Measurements from ENCODE around the gene ME1. TPM values are rescaled to one million over a fixed set of nuclear protein-coding genes. Genes with fewer than 3 reads are reported as not detected.

The ME1 gene
- total RNA-seq, 1 experiment from 2014 or later = 7.8 TPM

- no peak overlapping the region for H2BK20ac ChIP-seq (ENCODE audit: low read depth, low read length, poor library complexity, severe bottlenecking)
- H2BK12ac ChIP-seq (ENCODE audit: insufficient read length, low read depth, low read length) = no peak overlapping the region
- H3K9me3 ChIP-seq (ENCODE audit: control insufficient read depth, low read depth, low read length) = no peaks in the 10 kb centered on the region
- H4K5ac ChIP-seq (ENCODE audit: insufficient read length, low read depth, low read length) = no peak overlapping the region
- H4K8ac ChIP-seq (replicated peaks; ENCODE audit: insufficient read length, low read depth, low read length) = no peak overlapping the region
- peaks cover 0 to 4% of the 10 kb centered on the region in 2 experiments; a peak in 2 of 4 replicates for H3K4me1 Mint-ChIP-seq
- no peak overlapping the region for H3T11ph ChIP-seq (ENCODE audit: low read length)
- H3K27ac ChIP-seq (ENCODE audit: insufficient read length, low read depth, low read length) = no peak overlapping the region
- no peak overlapping the region for H2BK15ac ChIP-seq (ENCODE audit: low read depth, low read length)
- H3K36me3 Mint-ChIP-seq (ENCODE audit: insufficient read depth in 1 of 3, low read depth in 3 of 3) = peaks cover 0 to 11% (median 10%) of the 10 kb centered on the region in 3 experiments; a peak in 4 of 7 replicates
- H3K4me2 ChIP-seq (ENCODE audit: insufficient read depth, insufficient read length, low read length) = no peak overlapping the region
- H2AK5ac ChIP-seq (ENCODE audit: insufficient read length, low read length) = no peak overlapping the region
- no peak overlapping the region for H3K9ac ChIP-seq (ENCODE audit: extremely low read depth, insufficient read length, low read length)
- no peak overlapping the region for H3K14ac ChIP-seq (ENCODE audit: insufficient read depth, low read length)
- no peak for DNase-seq
- H3K27me3 ChIP-seq (ENCODE audit: insufficient read depth, low read length) = no peaks in the 10 kb centered on the region
- no peak overlapping the region for H2AFZ ChIP-seq (ENCODE audit: low read length)
- H3K56ac ChIP-seq (ENCODE audit: insufficient read length, low read depth, low read length) = no peak overlapping the region
- H3K79me2 ChIP-seq (ENCODE audit: insufficient read depth, low read length) = no peaks in the 10 kb centered on the region
- no peak overlapping the region for H2BK5ac ChIP-seq (ENCODE audit: insufficient read length, low read length)
- H3K4me3 Mint-ChIP-seq = peak overlapping the region; percentile 40 to 47; a peak in 1 of 5 replicates
- no CpG with 5 or more reads among the region's 2 CpGs for WGBS (ENCODE audit: extremely low coverage, insufficient read length, low lambda C conversion rate)
- no peak for TF ChIP-seq CTCF (conservative IDR thresholded peaks at IDR 0.05)
- peak overlapping the region in 2 of 3 experiments; percentile 85 to 93; a peak in 2 of 7 replicates for H3K27ac Mint-ChIP-seq
- H3K27me3 Mint-ChIP-seq (ENCODE audit: low read depth) = no peaks in the 10 kb centered on the region
- no peaks in the 10 kb centered on the region for H3K23me2 ChIP-seq (ENCODE audit: insufficient read length, low read depth, low read length, poor library complexity, severe bottlenecking)
- H4K91ac ChIP-seq (ENCODE audit: insufficient read length, low read depth, low read length) = no peak overlapping the region
- no peaks in the 10 kb centered on the region for H3K79me1 ChIP-seq (ENCODE audit: insufficient read depth, low read depth, low read length, poor library complexity, severe bottlenecking)
- no peak overlapping the region for H3K18ac ChIP-seq (ENCODE audit: insufficient read length, low read depth, low read length)
- no peak overlapping the region for H3K4ac ChIP-seq (ENCODE audit: low read depth, low read length)
- peaks cover 4 to 9% of the 10 kb centered on the region in 2 experiments; a peak in 3 of 5 replicates for H3K9me3 Mint-ChIP-seq
- no peaks in the 10 kb centered on the region for H3K4me1 ChIP-seq (ENCODE audit: insufficient read depth, low read length)
- H4K20me1 ChIP-seq (ENCODE audit: control insufficient read depth, insufficient read depth, insufficient read length) = no peaks in the 10 kb centered on the region
- no peak overlapping the region for H2BK120ac ChIP-seq (ENCODE audit: low read depth, low read length, poor library complexity, severe bottlenecking)
- H3K23ac ChIP-seq (ENCODE audit: insufficient read length, low read depth, low read length) = no peak overlapping the region
Observed at GRCh38 chr6:83333500-83333899, 97.4 kb downstream of the ME1 start.
